ENCODE measurements around the gene SIAE. TPM values are rescaled to one million over a fixed set of nuclear protein-coding genes. Genes with fewer than 3 reads are reported as not detected.

SIAE gene
- total RNA-seq, 4 donors from 2014 or later, result 4.1 to 6.4 (median 6.1) TPM

DNA sequence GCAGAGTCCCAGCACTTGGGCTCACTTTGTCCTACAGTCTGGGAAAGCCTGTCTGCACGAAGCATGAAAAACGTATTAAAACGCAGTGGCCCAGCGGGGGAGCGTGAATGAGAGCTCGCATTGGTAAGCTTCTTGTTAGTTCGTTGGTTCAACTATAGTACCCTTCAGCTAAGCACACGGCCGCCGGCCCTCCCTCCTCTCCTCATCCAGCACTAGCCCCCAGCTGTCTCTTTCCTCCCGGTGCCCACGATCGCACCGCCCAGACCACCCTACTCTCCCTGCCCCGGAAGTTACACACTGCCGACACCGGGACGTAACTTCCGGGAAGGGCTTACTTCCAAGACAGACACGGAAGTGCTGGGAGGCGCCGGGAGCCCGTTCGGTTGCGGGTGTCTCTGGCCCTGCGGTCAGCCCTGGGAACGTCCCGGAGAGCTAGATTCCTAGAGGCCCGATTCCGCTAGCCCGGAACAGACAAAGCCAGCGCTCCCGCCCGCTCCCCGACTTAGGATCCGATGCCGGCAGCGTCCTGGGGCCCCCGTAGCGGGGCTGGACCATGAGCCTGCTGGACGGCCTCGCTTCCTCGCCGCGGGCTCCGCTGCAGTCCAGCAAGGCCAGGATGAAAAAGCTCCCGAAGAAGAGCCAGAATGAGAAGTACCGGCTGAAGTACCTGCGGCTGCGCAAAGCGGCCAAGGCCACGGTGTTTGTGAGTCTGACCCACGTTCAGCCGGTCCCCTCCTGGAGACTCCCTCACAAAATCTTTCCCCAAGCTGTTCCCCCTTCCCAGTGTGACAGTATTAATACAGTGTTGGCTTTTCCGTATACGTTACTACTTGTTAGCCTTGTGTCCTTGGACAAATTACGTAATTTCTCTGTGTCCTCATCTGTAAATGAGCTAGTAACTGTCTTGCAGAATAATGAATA, 50.7 kb downstream of the SIAE start, which contains the start of gene TBRG1:
TBRG1 (plus strand) TSS at position 334 of the 921 bp plus-strand sequence; CDS start at position 554, 220 bp downstream.
- intact Hi-C loops (cut with DNase I; ENCODE audit: low total_unique reads), result no loop called here
- H3K4me3 ChIP-seq (ENCODE audit: low read depth, poor library complexity, severe bottlenecking), result peak within 1 kb of the TSS; percentile 88
- WGBS, 2 donors, result 1% methylated on average over 32 to 37 of the region's 57 CpGs
- peak; percentile 86 to 96 for DNase-seq (ENCODE audit: low spot score in 2 of 2)
- TF ChIP-seq POLR2A (IDR thresholded peaks at IDR 0.05), result peak in 1 of 2 donors; percentile 58
- TF ChIP-seq, protein P1, sequence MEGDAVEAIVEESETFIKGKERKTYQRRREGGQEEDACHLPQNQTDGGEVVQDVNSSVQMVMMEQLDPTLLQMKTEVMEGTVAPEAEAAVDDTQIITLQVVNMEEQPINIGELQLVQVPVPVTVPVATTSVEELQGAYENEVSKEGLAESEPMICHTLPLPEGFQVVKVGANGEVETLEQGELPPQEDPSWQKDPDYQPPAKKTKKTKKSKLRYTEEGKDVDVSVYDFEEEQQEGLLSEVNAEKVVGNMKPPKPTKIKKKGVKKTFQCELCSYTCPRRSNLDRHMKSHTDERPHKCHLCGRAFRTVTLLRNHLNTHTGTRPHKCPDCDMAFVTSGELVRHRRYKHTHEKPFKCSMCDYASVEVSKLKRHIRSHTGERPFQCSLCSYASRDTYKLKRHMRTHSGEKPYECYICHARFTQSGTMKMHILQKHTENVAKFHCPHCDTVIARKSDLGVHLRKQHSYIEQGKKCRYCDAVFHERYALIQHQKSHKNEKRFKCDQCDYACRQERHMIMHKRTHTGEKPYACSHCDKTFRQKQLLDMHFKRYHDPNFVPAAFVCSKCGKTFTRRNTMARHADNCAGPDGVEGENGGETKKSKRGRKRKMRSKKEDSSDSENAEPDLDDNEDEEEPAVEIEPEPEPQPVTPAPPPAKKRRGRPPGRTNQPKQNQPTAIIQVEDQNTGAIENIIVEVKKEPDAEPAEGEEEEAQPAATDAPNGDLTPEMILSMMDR (IDR thresholded peaks at IDR 0.05), result no peak

DNA sequence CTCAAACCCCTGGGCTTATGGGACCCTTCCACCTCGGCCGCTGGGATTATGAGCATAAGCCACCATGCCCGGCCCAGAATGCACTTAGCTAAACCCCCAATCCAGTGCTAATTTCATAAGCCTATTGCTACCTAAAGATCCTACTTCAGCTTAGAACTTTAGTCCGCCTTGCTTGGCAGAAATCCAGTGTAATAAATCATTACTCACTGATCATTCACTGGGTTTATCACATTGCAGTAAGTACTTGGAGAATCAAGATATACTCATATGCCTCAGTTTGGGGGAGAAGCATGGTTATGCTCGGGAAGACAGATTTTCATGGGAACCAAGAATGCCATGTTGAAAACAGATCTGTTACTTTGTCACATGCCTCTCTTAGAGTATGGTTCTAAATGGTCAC, 54.7 kb downstream of the SIAE start:
- intact Hi-C loops (cut with DNase I; ENCODE audit: low total_unique reads), result no loop called here
- 72 to 77% methylated on average over 5 of the region's 5 CpGs for WGBS, 2 donors
- H3K4me3 ChIP-seq (ENCODE audit: low read depth, poor library complexity, severe bottlenecking), result no peak overlapping the region

DNA sequence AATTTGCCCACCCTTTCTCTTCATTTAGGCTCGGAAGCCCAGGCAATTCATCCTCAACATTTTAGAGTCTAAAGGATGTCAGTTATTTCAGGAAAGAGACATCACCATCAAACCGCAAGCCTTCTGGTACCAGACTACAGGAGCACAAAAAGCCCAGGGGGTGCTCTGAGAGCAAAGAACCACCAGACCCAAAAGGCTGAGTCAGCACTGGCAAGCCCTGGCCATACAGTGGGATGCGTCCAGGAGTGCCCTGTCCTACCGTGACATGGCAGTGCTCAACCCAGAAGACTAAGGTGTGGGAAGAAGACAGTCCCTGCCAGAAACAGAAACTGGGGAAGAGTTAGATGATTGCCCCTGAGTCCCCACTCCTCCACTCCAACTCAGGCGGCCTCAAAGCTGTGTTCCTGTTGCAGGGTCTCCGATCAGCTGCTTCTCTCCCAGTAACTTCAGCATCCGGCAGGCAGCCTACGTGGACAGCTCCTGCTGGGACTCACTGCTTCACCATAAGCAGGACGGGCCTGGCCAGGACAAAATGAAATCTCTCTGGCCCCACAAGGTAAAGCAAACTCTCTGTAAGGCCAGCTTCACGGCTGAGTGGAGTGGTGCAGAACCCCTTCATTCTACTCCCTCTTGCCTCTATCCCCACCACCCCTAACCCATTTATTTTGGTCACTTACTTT, 60.8 kb downstream of the SIAE start:
- H3K4me3 ChIP-seq (ENCODE audit: low read depth, poor library complexity, severe bottlenecking), result no peak overlapping the region
- DNase-seq (ENCODE audit: low spot score in 2 of 2), result no peak
- intact Hi-C loops (cut with DNase I; ENCODE audit: low total_unique reads), result no loop called here
- WGBS, 2 donors, result 58 to 78% methylated on average over 10 of the region's 10 CpGs
- no peak for TF ChIP-seq POLR2A (IDR thresholded peaks at IDR 0.05)
- TF ChIP-seq, protein P1 (IDR thresholded peaks at IDR 0.05), result no peak

More for the DNA sequence above, 54.7 kb downstream of the SIAE start:
- TF ChIP-seq, protein P1 (IDR thresholded peaks at IDR 0.05), result no peak
- TF ChIP-seq POLR2A (IDR thresholded peaks at IDR 0.05), result no peak
- no peak for DNase-seq (ENCODE audit: low spot score in 2 of 2)

DNA sequence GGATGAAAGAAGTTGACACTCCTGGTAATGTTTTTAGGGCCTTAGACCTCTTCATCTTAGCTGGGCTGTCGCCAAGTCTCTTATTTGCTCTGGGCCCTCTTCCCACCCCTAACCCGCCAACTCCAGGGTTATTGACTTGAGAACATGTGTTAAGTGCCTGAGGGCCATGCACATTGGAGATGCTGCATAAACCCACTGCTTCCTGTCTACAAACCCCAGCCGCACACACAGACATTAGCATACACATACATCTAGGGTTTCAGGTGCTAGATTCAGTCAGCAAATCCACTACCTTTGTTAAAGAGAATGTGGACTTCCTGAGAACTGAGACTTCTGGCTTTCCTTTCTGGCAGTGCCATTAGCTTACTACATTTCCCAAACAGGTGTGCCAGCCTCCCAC, 61.5 kb downstream of the SIAE start:
- 30 to 50% methylated on average over 3 of the region's 3 CpGs for WGBS, 2 donors
- no peak for DNase-seq (ENCODE audit: low spot score in 2 of 2)
- TF ChIP-seq, protein P1 (IDR thresholded peaks at IDR 0.05), result no peak
- no peak for TF ChIP-seq POLR2A (IDR thresholded peaks at IDR 0.05)
- no peak overlapping the region for H3K4me3 ChIP-seq (ENCODE audit: low read depth, poor library complexity, severe bottlenecking)
- intact Hi-C loops (cut with DNase I; ENCODE audit: low total_unique reads), result no loop called here

DNA sequence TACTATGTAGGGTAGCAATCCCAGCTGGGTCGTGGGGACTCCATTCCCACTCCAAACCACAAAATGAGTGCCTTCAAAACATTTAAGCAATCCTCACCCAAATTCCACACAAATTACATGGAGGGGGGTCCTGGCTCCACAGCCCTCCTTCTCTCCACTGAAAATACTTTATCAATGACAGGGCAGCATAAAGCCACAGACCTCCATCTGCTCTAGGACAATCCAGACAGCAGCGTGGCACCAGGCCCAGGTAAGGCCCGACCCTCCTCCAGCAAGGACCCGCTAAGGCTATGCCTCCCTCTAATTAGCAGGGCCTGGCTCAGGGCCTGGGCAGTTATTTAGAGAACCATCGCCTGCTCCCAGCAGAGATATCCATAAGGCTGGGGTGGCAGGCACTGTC, 62.5 kb downstream of the SIAE start, which contains the start of gene PANX3:
PANX3 (plus strand) TSS at position 365 of the 400 bp plus-strand sequence. CDS start 129 bp downstream, outside the sequence.
- H3K4me3 ChIP-seq (ENCODE audit: low read depth, poor library complexity, severe bottlenecking), result no peak within 1 kb of the TSS
- WGBS, 2 donors, result 67 to 81% methylated on average over 5 of the region's 5 CpGs
- no peak for DNase-seq (ENCODE audit: low spot score in 2 of 2)
- intact Hi-C loops (cut with DNase I; ENCODE audit: low total_unique reads), result no loop called here
- no peak for TF ChIP-seq POLR2A (IDR thresholded peaks at IDR 0.05)
- TF ChIP-seq, protein P1 (IDR thresholded peaks at IDR 0.05), result no peak
